K562 (cell line): ENCODE data around the gene ALG1. TPM values are rescaled to one million over a fixed set of nuclear protein-coding genes. Genes with fewer than 3 reads are reported as not detected.

Experiments used
- ATAC-seq: fragments of 200-7000 bp; cut with Tn5 transposase; 3 replicates; pipeline ENCODE4 v1.9.1; 2020; ENCODE audit warnings: moderate library complexity
- BruUV-seq: library from RNA; stranded (reverse); fragments of 400-500 nt; replicated peaks from 2 replicates; lab custom pipeline; 2021; lab: Mats Ljungman, UMichigan
- CTCF ChIA-PET: fragments of 300-600 bp; formaldehyde crosslinking; extraction: SDS; loops from one replicate; lab custom pipeline; 2021; ENCODE audit warnings: low intra/inter-chr PET ratio; lab: Yijun Ruan, JAX
- POLR2A ChIA-PET: fragments of 300-600, 350-650 bp; sonication (Branson Sonifier 250); formaldehyde crosslinking; extraction: SDS; loops from one replicate; lab custom pipeline; 2021; ENCODE audit warnings: antibody characterized with exemption, inconsistent platforms; lab: Yijun Ruan, JAX
- DNase-seq, 4 experiments: peaks; one replicate each; pipeline versions ENCODE4 v3.0.0 to v3.0.0-alpha.2; 2011 to 2018; ENCODE audit warnings: low spot score in 3 of 4, mixed read lengths in 3 of 4; ENCODE audit errors: extremely low read depth in 1 of 4
- FAIRE-seq: peaks from 2 replicates; lab custom pipeline; 2011; peaks lifted over from hg19 to GRCh38; lab: Jason Lieb, UNC
- H2AFZ ChIP-seq: 2 replicates; pipeline ENCODE4 v1.6.0; 2011; ENCODE audit warnings: low read depth, low read length, control low read depth, inconsistent platforms
- H3K27ac ChIP-seq: fragments of 200-600 bp; 3 replicates; pipeline ENCODE4 v1.8.0; 2011; ENCODE audit warnings: low read depth, mild to moderate bottlenecking, control low read depth, inconsistent platforms, low read length, moderate library complexity, mixed read lengths; ENCODE audit errors: extremely low read depth
- H3K27me3 ChIP-seq, 2 experiments: fragments of 300-600 bp in 1 of 2; 2 replicates in 1 of 2; 3 replicates in 1 of 2; pipeline versions ENCODE4 v1.6.0 to v1.8.0; 2011; ENCODE audit warnings: inconsistent platforms in 2 of 2, low read length in 2 of 2, mild to moderate bottlenecking in 1 of 2, mixed read lengths in 1 of 2, moderate library complexity in 1 of 2; ENCODE audit not compliant: control insufficient read depth in 2 of 2, insufficient read depth in 2 of 2
- H3K36me3 ChIP-seq: fragments of 300-600 bp; 3 replicates; pipeline ENCODE4 v1.8.0; 2011; ENCODE audit warnings: mild to moderate bottlenecking, low read length, inconsistent platforms; ENCODE audit not compliant: control insufficient read depth, insufficient read depth
- H3K4me1 ChIP-seq, 2 experiments: fragments of 200-600 bp in 1 of 2; replicated peaks in 1 of 2; 2 replicates in 1 of 2; 3 replicates in 1 of 2; pipeline versions ENCODE4 v1.5.1 to v1.8.0; 2011; ENCODE audit warnings: inconsistent platforms in 2 of 2, low read length in 2 of 2, mild to moderate bottlenecking in 1 of 2, mixed read lengths in 1 of 2, moderate library complexity in 1 of 2; ENCODE audit not compliant: control insufficient read depth in 2 of 2, insufficient read depth in 2 of 2
- H3K4me2 ChIP-seq: 2 replicates; pipeline ENCODE4 v1.6.1; 2011; ENCODE audit warnings: low read length, control low read depth, inconsistent platforms, mixed read lengths; ENCODE audit not compliant: insufficient read depth
- H3K4me3 ChIP-seq: fragments of 200-600 bp; sonication (generic), shearing (Covaris generic); 2 replicates; pipeline ENCODE4 v1.5.1; 2016; ENCODE audit warnings: control low read depth, inconsistent platforms
- H3K79me2 ChIP-seq: fragments of 200-600 bp; 3 replicates; pipeline ENCODE4 v1.8.0; 2011; ENCODE audit warnings: low read length, inconsistent platforms; ENCODE audit not compliant: control insufficient read depth, insufficient read depth
- H3K9ac ChIP-seq, 2 experiments: 2 replicates each; pipeline versions ENCODE4 v1.6.0 to v1.6.1; 2011; ENCODE audit warnings: low read depth in 2 of 2, low read length in 2 of 2, control low read depth in 1 of 2, inconsistent platforms in 1 of 2, mild to moderate bottlenecking in 1 of 2, mixed read lengths in 1 of 2; ENCODE audit not compliant: insufficient read depth in 1 of 2
- H3K9me1 ChIP-seq: one replicate; pipeline ENCODE4 v1.6.0; 2011; ENCODE audit warnings: inconsistent platforms, mild to moderate bottlenecking, low read length, moderate library complexity; ENCODE audit not compliant: control insufficient read depth, insufficient read depth
- H3K9me3 ChIP-seq: replicated peaks from 2 replicates; pipeline ENCODE4 v1.5.1; 2011; ENCODE audit warnings: low read depth, low read length, inconsistent platforms; ENCODE audit not compliant: control insufficient read depth, insufficient read depth
- H4K20me1 ChIP-seq: replicated peaks from 2 replicates; pipeline ENCODE4 v1.6.1; 2011; ENCODE audit warnings: low read length, inconsistent platforms, mixed read lengths; ENCODE audit not compliant: control insufficient read depth, insufficient read depth
- ATF1 ChIP-seq, 2 experiments: fragments of 450-650 bp in 1 of 2; IDR thresholded peaks; 2 replicates each; pipeline ENCODE4 v1.6.1; 2016; ENCODE audit warnings: missing compliant biosample characterization in 1 of 2, missing genetic modification characterization in 1 of 2
- CBFA2T2 ChIP-seq: fragments of 450-650 bp; conservative IDR thresholded peaks from 2 replicates; pipeline ENCODE4 v1.6.1; 2017; ENCODE audit warnings: mild to moderate bottlenecking
- CBFA2T3 ChIP-seq: fragments of 450-650 bp; IDR thresholded peaks from 2 replicates; pipeline ENCODE4 v1.6.1; 2017
- CBX3 ChIP-seq, 2 experiments: IDR thresholded peaks; 1 replicate in 1 of 2; 2 replicates in 1 of 2; pipeline ENCODE4 v1.6.1; 2012; ENCODE audit warnings: inconsistent platforms in 2 of 2, low read length in 2 of 2, borderline replicate concordance in 1 of 2, control low read depth in 1 of 2
- ETS2 ChIP-seq: IDR thresholded peaks from 2 replicates; pipeline ENCODE4 v1.6.1; 2016; ENCODE audit warnings: borderline replicate concordance, missing genetic modification characterization, mild to moderate bottlenecking, moderate library complexity, missing compliant biosample characterization; ENCODE audit not compliant: poor library complexity, severe bottlenecking
- GTF2B ChIP-seq: IDR thresholded peaks from 2 replicates; pipeline ENCODE4 v1.6.1; 2011; ENCODE audit not compliant: insufficient read length; ENCODE audit errors: extremely low read depth
- MEF2D ChIP-seq: conservative IDR thresholded peaks from 2 replicates; pipeline ENCODE4 v1.6.1; 2016; ENCODE audit warnings: low read depth, missing genetic modification characterization, missing compliant biosample characterization
- NCOR1 ChIP-seq: fragments of 450-650 bp; IDR thresholded peaks from 2 replicates; pipeline ENCODE4 v1.6.1; 2016; ENCODE audit warnings: mild to moderate bottlenecking, moderate library complexity
- RBM14 ChIP-seq: fragments of 200-400 bp; formaldehyde crosslinking; IDR thresholded peaks from 2 replicates; pipeline ENCODE4 v1.6.1; 2018; ENCODE audit warnings: low read depth, mild to moderate bottlenecking, low read length, moderate library complexity, borderline replicate concordance; ENCODE audit not compliant: insufficient read depth
- SRF ChIP-seq, 2 experiments: fragments of 250-450, 450-650 bp in 1 of 2; sonication (Bioruptor Pico) in 1 of 2; sonication (generic) in 1 of 2; formaldehyde crosslinking; IDR thresholded peaks; 2 replicates each; pipeline versions ENCODE4 v1.5.0 to v1.5.1; 2020 to 2022; ENCODE audit warnings: mild to moderate bottlenecking in 1 of 2, missing genetic modification reagents in 1 of 2
- TCF7 ChIP-seq: sonication (generic); IDR thresholded peaks from 2 replicates; pipeline ENCODE4 v1.6.1; 2016; ENCODE audit warnings: antibody characterized with exemption, borderline replicate concordance
- U2AF2 ChIP-seq: fragments of 200-400 bp; formaldehyde crosslinking; optimal IDR thresholded peaks from 2 replicates; pipeline ENCODE3; 2017; ENCODE audit warnings: low read depth, mild to moderate bottlenecking, low read length
- UBTF ChIP-seq, 2 experiments: IDR thresholded peaks; 2 replicates each; pipeline ENCODE4 v1.6.1; 2012; ENCODE audit warnings: improper control_type of control experiment in 2 of 2, low read depth in 2 of 2, low read length in 2 of 2, borderline replicate concordance in 1 of 2
- ZNF778 ChIP-seq: fragments of 450-650 bp; formaldehyde crosslinking; IDR thresholded peaks from 2 replicates; pipeline ENCODE4 v1.4.0; 2020; ENCODE audit warnings: mild to moderate bottlenecking, moderate library complexity
- ZSCAN29 ChIP-seq: fragments of 450-650 bp; IDR thresholded peaks from 2 replicates; pipeline ENCODE4 v1.6.1; 2017
- WGBS: fragments of 100-300 bp; shearing (Covaris generic); methylation state at CpG from one replicate; pipeline ENCODE4 v1.1.6; 2016; ENCODE audit warnings: low coverage, mixed read lengths; ENCODE audit not compliant: insufficient coverage; ENCODE audit errors: missing lambda C conversion rate; 5-methylcytosine and 5-hydroxymethylcytosine counted together
- in situ Hi-C: fragments of 300-500 bp; cut with MboI; formaldehyde crosslinking; loops from 4 replicates; pipeline ENCODE4 v1.15.0; 2018; ENCODE audit warnings: inconsistent platforms, mixed read lengths
- intact Hi-C: fragments of 100-400 bp; cut with micrococcal nuclease; formaldehyde crosslinking; loops from 2 replicates; pipeline ENCODE4 v1.14.2; 2022
- polyA plus RNA-seq, 8 experiments: library from polyadenylated mRNA; depleted of rRNA in 4 of 8; stranded (reverse) in 5 of 8; unstranded in 3 of 8; fragments of >200 nt; fragmentation: Nextera tagmentation in 2 of 8; fragmentation: Illumina TruSeq in 1 of 8; extraction: Ambion mirVana in 2 of 8; extraction: Trizol in 1 of 8; gene quantifications; 2 replicates each; pipeline versions ENCODE4 v1.2.1 to v1.2.3, GENCODE V29; 2011 to 2014; ENCODE audit warnings: inconsistent platforms in 1 of 8, missing spikeins in 1 of 8
- total RNA-seq, 7 experiments: library from RNA; depleted of rRNA in 6 of 7; stranded (reverse); fragments of >200 nt in 6 of 7; fragmentation: Illumina TruSeq in 2 of 7; extraction: Trizol in 2 of 7; gene quantifications; 2 replicates each; pipeline versions ENCODE4 v1.2.1 to v1.2.3, GENCODE V29; 2011 to 2021; ENCODE audit warnings: low replicate concordance in 1 of 7
- TF ChIP-seq, protein P1 (sequence below), 2 experiments: fragments of 150-350 bp in 1 of 2; IDR thresholded peaks; 2 replicates each; pipeline ENCODE4 v1.6.1; 2012 to 2016; ENCODE audit warnings: low read depth in 2 of 2, low read length in 2 of 2, mild to moderate bottlenecking in 1 of 2, moderate library complexity in 1 of 2

Gene ALG1
- total and polyA plus RNA-seq, 9 of the 15 experiments (the other 6 are each of a cell fraction or from before 2014, with no cell fraction given), result 1.1 to 26.4 (median 18.3) TPM

GRCh38 chr16:5044011-5044540 is 27.6 kb upstream of the ALG1 start:
- FAIRE-seq, result no peak
- POLR2A ChIA-PET, result interaction anchor here (0.6 to 0.8 kb wide), 3 partner anchors 11 to 59 kb away, joined by 3 to 4 read pairs (median 3); no protein-coding TSS in a partner anchor
- no peaks in the 10 kb centered on the region for H3K9me1 ChIP-seq
- no peak overlapping the region for H3K27ac ChIP-seq
- H3K4me3 ChIP-seq, result no peak overlapping the region
- in situ Hi-C loops, result no loop called here
- H3K27me3 ChIP-seq, result peaks cover 46 to 53% of the 10 kb centered on the region in 2 experiments
- H3K36me3 ChIP-seq, result no peaks in the 10 kb centered on the region
- no peak for DNase-seq
- H2AFZ ChIP-seq, result no peak overlapping the region
- no peaks in the 10 kb centered on the region for H3K9me3 ChIP-seq
- no peak overlapping the region for H3K9ac ChIP-seq
- peaks cover 18% of the 10 kb centered on the region for H4K20me1 ChIP-seq
- H3K4me2 ChIP-seq, result no peak overlapping the region
- ATAC-seq, result no peak
- CTCF ChIA-PET, result no interaction called here
- WGBS, result 6% methylated on average over 8 of the region's 8 CpGs
- intact Hi-C loops, result no loop called here
- no peaks in the 10 kb centered on the region; a peak in 1 of 5 replicates for H3K4me1 ChIP-seq
- no peaks in the 10 kb centered on the region for H3K79me2 ChIP-seq
- BruUV-seq, result no TSS peak
- no peak for TF ChIP-seq CBX3 (IDR thresholded peaks at IDR 0.05; ENCODE audit: borderline replicate concordance in 1 of 2, low read length in 2 of 2)
- no peak for TF ChIP-seq CBFA2T2
- TF ChIP-seq RBM14, result no peak
- no peak for TF ChIP-seq TCF7
- TF ChIP-seq ATF1 (CRISPR knock-in tag; IDR thresholded peaks at IDR 0.05), result no peak
- no peak for TF ChIP-seq ATF1 (tag; IDR thresholded peaks at IDR 0.05)
- no peak for TF ChIP-seq ETS2 (tag)
- TF ChIP-seq, protein P1, sequence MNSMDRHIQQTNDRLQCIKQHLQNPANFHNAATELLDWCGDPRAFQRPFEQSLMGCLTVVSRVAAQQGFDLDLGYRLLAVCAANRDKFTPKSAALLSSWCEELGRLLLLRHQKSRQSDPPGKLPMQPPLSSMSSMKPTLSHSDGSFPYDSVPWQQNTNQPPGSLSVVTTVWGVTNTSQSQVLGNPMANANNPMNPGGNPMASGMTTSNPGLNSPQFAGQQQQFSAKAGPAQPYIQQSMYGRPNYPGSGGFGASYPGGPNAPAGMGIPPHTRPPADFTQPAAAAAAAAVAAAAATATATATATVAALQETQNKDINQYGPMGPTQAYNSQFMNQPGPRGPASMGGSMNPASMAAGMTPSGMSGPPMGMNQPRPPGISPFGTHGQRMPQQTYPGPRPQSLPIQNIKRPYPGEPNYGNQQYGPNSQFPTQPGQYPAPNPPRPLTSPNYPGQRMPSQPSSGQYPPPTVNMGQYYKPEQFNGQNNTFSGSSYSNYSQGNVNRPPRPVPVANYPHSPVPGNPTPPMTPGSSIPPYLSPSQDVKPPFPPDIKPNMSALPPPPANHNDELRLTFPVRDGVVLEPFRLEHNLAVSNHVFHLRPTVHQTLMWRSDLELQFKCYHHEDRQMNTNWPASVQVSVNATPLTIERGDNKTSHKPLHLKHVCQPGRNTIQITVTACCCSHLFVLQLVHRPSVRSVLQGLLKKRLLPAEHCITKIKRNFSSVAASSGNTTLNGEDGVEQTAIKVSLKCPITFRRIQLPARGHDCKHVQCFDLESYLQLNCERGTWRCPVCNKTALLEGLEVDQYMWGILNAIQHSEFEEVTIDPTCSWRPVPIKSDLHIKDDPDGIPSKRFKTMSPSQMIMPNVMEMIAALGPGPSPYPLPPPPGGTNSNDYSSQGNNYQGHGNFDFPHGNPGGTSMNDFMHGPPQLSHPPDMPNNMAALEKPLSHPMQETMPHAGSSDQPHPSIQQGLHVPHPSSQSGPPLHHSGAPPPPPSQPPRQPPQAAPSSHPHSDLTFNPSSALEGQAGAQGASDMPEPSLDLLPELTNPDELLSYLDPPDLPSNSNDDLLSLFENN (IDR thresholded peaks at IDR 0.05; ENCODE audit: low read depth in 2 of 2, low read length in 2 of 2), result no peak
- TF ChIP-seq ZNF778 (CRISPR knock-in tag), result no peak
- no peak for TF ChIP-seq MEF2D (tag)
- no peak for TF ChIP-seq GTF2B
- no peak for TF ChIP-seq ZSCAN29
- TF ChIP-seq NCOR1, result no peak
- TF ChIP-seq CBFA2T3, result no peak
- no peak for TF ChIP-seq U2AF2
- TF ChIP-seq UBTF (IDR thresholded peaks at IDR 0.05; ENCODE audit: borderline replicate concordance in 1 of 2, low read depth in 2 of 2, low read length in 2 of 2), result no peak
- no peak for TF ChIP-seq SRF (CRISPR knock-in tag; IDR thresholded peaks at IDR 0.05)
